ENCODE measurements around the gene RANBP9. TPM values are rescaled to one million over a fixed set of nuclear protein-coding genes. Genes with fewer than 3 reads are reported as not detected.

RANBP9 gene
- total and polyA plus RNA-seq, 2 of the 13 experiments (the other 11 are each of a cell fraction or from before 2014, with no cell fraction given) = 26.6 to 30.6 TPM

GRCh38 chr6:13660893-13661292, 50.7 kb downstream of the RANBP9 start (continued):
- TF ChIP-seq HNF1A (IDR thresholded peaks at IDR 0.05; ENCODE audit: low read depth) (no peak), HNF1A (CRISPR knock-in tag; IDR thresholded peaks at IDR 0.05; ENCODE audit: borderline replicate concordance) (no peak), DNMT1 (CRISPR knock-in tag; IDR thresholded peaks at IDR 0.05) (no peak), ZNF737 (CRISPR knock-in tag; IDR thresholded peaks at IDR 0.05; ENCODE audit: borderline replicate concordance) (no peak), CCDC6 (CRISPR knock-in tag; IDR thresholded peaks at IDR 0.05) (no peak), EP300 (IDR thresholded peaks at IDR 0.05; ENCODE audit: low read depth in 2 of 2, low read length in 2 of 2) (0 out of 4 replicates have a peak, but pooled peaks of 1 of the 2 experiments have one; percentile 23), EP300 (CRISPR knock-in tag; IDR thresholded peaks at IDR 0.05; ENCODE audit: borderline replicate concordance) (no peak), ZNF224 (CRISPR knock-in tag; IDR thresholded peaks at IDR 0.05) (no peak), ZSCAN29 (CRISPR knock-in tag; conservative IDR thresholded peaks at IDR 0.05) (peak; percentile 72; the same call in 1 of the 2 replicates), PRDM10 (CRISPR knock-in tag; IDR thresholded peaks at IDR 0.05; ENCODE audit: low read depth) (no peak), RFX3 (CRISPR knock-in tag; IDR thresholded peaks at IDR 0.05) (no peak), DMAP1 (CRISPR knock-in tag; IDR thresholded peaks at IDR 0.05) (no peak), CHD4 (IDR thresholded peaks at IDR 0.05; ENCODE audit: borderline replicate concordance, low read length) (no peak), MED1 (CRISPR knock-in tag; IDR thresholded peaks at IDR 0.05) (peak; percentile 22; the same call in 1 of the 2 replicates), ZMYM2 (CRISPR knock-in tag; IDR thresholded peaks at IDR 0.05) (0 out of 2 replicates have a peak, but pooled peaks have one; percentile 42), ZNF142 (CRISPR knock-in tag; IDR thresholded peaks at IDR 0.05) (no peak), ZNF557 (CRISPR knock-in tag; IDR thresholded peaks at IDR 0.05) (0 out of 2 replicates have a peak, but pooled peaks have one; percentile 30), KDM2A (CRISPR knock-in tag; IDR thresholded peaks at IDR 0.05; ENCODE audit: borderline replicate concordance, low read depth) (no peak)
